Activated CD8-positive, alpha-beta memory T cell treated with anti-CD3 and anti-CD28 coated beads for 24 hours (primary cell): ENCODE data around the gene WHRN.

Experiments
- DNase-seq: peaks from one replicate; pipeline ENCODE4 v3.0.0-alpha.2; 2020

The WHRN gene

DNA sequence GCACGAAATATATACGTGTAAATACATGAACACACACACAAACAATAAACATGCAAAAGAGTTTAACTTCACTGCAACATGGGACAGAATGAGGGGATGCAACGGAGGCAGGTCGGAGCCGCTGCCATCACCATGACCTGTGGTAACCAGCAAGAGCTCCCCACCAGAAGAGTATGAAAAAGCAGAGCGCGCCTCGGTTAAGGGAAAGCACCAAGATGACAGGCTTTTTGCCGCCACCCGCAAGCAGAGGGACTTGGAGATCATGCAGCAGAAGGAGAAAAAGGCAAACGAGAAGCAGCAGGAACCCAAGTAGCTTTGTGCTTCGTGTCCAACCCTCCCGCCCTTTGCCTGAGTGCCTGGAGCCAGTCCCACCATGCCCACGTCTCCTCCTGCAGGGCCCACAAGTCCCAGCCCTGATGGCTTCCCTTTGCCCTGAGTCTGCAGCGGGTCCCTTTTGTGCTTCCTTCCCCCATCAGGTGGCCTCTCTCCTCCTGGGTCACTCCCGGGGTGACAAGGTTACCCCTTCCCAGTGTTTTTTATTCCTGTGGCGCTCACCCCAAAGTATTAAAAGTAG lies 13.8 kb downstream of the WHRN start:
- no peak for DNase-seq

- DNase-seq: no peak
Measured at GRCh38 chr9:114489928-114490327, 15.3 kb downstream of the WHRN start.

- DNase-seq: no peak
Measured at GRCh38 chr9:114488398-114489129, 16.7 kb downstream of the WHRN start.

DNA sequence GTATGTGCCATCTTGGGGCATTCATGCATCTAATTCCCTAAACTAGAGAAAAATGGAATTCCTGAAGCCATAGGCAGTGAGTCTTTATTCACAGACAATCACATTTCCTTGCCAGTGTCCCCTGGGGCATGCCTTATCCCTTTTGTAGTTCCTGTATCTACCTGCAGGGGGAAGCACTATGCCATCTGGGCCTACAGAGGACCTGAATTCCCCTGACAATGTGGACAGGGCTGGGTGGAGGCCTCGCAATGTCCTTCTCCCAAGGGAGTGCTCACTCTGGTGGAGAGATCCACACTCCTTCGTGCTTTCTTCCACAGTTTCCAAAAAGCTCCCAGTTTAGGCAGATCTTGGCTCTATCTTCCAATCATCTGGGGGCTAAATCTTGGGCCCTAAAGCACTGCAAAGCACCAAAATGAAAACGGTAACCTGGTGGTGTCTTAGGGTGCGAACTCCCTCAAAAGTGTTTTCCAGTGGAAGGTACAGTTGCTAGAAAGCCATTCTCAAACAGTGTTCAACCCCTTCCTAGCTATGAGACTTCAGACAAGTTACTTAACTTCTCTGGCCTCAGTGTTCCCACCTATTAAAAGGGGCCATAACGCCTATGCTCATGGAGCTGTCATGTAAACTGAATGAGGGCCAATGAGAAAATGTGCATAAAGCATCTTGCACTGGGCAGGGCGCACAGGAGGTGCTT lies 17.5 kb downstream of the WHRN start:
- DNase-seq: peak; percentile 78

GRCh38 chr9:114486205-114486963 lies 18.9 kb downstream of the WHRN start:
- DNase-seq: no peak

DNA sequence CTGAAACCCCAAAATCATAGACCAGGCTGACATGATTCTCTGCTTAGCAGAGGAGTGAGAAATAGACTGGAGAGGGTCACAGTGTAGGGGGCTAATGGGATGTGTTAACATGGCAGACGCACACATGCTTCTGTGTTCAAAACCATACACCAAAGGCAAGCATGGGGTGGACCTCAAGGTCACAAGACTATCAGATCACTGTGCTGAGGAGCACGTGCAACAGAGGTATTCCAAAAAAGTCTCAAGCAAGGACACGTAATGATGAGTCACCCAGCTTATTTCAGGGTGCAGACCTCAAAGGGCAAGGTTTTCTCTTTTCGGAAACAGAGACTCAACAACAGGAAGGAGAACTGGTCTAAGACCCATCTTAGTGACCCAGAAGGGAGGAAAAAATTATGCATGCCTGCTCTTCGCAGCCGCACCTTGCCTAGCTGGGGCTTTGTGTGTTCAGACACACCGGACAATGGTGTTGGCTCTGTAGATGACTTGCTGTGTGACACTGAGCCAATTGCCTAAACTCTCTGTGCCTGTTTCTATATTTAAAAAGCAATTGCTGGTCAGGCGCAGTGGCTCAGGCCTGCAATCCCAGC lies 20.3 kb downstream of the WHRN start:
- DNase-seq: peak; percentile 77

DNA sequence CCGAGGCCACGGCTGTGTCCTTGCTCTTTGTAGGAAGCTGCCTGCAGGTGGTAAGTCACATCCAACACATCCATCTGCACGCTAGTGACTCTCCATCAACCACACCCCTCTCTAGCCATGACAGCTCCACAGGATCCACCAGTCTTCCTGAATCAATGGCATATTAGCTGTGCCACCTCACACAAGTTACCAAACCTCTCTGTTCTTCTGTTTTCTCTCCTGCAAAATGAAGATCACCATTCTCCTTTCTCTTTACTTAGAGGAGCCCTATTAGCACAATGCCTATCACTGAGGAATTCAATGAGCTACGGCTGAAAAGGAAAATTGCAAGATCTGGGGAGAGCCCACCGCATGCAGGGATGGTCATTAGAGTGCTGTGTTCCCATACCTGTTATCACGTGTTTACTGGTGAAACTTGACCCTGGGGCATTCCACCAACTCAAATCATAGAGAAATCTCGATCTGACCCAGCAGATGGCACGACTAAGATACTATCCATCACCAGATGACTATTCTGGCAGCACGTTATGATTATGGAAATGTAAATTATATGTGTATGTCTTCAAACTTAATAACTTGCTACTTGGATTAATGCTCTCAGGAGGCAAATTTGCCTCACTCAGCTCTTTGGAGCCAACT lies 20.9 kb downstream of the WHRN start:
- no peak for DNase-seq

GRCh38 chr9:114483499-114483898 lies 21.8 kb downstream of the WHRN start:
- DNase-seq: no peak

DNA sequence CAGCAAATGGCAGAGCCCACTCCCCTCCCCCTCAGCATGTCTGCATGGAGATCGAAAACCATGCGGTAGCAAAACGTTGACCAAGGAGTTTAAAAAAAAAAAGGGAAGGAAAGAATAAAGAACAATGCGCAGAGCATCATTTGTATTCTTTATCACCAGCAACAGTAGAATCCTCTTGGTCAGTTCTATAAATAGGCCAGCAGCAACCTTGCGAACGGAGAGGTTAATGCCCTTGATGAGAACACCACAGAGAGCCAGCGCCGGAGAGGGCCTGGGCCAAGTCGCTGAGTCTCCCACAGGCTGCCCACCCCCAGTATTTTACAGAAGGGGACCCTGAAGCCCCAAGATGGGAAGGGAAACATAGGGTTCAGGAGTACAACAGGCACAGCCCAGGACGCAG lies 22.7 kb downstream of the WHRN start:
- DNase-seq: no peak

- DNase-seq: no peak
Measured at GRCh38 chr9:114481789-114482188, 23.5 kb downstream of the WHRN start.

DNA sequence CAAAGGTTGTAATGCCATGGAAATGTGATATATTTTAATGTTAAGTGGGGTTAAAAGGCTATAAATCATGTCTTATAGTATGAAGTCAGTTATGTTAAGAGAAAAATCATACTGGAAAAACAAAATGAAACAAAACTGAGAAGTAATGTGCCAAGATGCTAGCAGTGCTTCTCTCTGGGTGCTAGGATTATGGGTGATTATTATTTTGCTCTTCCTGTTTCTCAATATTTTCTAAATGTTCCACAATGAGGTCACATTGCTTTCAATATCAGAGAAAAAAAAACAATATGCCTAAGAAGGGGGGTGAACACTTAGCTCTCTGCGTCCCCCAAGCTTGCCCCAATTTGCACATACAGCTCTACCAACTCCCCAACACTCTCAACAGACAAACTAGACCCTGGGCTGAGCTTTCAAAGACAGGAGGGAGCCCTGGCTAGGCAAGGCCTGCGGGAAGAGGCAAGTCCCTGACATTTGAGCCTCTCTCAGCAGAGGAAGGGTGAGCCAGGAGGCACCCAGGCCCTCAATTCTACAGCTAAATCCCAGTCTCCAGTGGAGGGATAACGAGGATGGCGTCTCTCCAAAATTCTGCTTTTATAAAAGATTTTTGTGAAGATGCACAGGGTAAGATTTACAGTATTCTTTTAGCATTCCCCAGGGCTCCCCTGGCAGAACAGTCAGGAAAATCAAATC lies 24.4 kb downstream of the WHRN start:
- no peak for DNase-seq

- DNase-seq: no peak
Measured at GRCh38 chr9:114478871-114479270, 26.4 kb downstream of the WHRN start.

DNA sequence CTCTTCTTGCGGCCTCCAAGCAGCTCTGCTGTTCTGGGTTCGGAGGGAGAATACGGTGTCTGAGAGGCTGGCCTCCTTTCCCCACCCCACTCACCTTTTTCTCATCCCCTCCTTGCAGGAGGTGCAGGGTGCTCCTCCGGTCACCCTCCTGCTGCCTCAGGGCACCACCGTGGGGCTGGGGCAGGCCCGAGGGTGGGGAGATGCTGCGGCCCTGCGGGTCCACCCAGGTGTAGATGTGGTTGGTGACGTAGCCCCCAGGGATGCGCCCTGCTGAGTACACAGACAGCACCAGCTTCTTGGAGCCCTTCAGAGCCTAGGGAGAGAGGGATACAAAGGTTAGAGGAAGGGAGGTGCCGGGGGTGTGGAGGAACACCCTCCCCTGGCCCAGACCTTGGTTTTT lies 26.8 kb downstream of the WHRN start:
- DNase-seq: no peak

DNA sequence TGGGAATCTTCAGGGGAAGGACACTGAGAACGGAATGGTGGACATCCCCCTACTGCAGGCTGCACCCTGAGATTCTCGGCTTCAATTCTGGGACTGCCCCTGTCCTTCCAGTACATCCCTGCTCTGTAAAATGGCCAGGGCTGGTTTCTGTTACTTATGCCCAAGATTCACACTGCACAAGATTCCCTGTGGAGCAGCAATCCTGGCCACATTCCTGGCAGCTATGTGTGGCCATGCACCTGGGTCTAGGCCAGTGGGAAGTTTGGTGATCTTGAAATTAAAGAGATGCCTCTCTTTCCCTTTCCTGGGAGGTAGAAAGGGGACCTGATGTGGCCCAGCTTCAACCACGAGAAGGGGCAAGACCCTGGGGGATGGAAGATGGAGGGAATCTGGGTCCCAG lies 27.6 kb downstream of the WHRN start:
- no peak for DNase-seq

GRCh38 chr9:114476891-114477469 lies 28.3 kb downstream of the WHRN start:
- DNase-seq: no peak

DNA sequence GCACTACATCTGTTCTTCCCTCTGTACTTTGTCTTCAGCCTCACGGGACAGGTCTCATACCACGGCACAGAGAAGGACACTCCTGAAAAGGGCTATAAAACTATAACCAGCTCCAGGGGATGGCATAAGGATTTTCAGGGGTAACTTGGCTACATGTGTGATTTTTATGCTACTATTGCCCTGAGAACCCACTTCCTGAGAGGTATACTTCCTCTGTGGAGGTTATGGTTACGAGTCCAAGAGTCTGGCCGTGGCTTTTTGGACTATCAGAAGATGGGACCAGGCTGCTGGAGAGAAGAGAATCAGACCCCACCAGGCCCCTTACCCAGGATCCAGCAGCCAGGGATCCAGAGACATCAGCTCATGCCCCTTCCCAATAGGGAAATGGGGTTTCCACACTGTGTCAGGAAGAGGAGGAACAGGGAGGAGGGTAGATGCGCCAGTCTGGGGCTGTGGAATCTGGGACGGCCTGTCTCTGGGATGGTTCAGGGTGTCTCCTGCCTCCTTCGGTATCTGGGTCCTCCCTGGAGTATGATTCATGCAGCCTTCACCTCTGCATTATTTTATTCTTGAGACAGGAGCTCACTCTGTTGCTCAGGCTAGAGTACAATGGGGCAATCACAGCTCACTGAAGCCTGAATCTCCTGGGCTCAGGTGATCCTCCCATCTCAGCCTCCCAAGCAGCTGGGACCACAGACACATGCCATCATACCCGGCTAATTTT lies 29.7 kb downstream of the WHRN start:
- no peak for DNase-seq

GRCh38 chr9:114474425-114474824 lies 30.8 kb downstream of the WHRN start:
- DNase-seq: no peak

- DNase-seq: no peak
Measured at GRCh38 chr9:114473447-114473801, 31.8 kb downstream of the WHRN start.

DNA sequence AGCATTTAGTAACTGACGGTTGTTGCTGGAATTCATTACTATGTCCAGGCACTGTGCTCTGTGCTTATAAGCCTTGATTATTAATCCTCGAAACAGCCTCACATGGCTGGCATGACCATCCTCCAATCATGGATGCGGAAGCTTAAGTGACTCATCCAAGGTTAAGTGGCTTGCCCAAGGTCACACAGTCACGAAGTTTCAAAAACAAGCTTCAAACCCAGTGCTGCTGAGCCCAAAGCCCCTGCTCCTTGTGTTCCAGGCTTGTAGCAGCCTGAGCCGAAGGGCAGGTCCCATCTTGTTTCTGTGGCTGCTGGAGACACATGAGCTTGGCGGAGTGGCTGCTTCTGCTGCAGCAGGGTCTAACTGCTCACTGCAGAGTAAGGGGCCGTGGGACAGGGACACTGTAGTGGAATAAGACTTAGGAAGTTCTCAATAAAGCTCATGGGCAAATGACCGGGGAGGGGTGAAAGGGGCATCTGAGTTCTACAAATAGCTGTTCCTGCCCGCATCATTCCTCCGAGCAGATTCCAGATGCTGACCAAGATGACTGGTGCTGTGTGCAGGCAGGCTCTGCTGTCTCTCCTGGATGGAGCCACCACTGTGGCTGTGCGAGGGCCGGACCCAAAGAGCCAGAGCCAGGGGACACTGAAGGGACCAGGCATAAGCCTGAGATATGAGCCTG lies 32.4 kb downstream of the WHRN start:
- DNase-seq: no peak

DNA sequence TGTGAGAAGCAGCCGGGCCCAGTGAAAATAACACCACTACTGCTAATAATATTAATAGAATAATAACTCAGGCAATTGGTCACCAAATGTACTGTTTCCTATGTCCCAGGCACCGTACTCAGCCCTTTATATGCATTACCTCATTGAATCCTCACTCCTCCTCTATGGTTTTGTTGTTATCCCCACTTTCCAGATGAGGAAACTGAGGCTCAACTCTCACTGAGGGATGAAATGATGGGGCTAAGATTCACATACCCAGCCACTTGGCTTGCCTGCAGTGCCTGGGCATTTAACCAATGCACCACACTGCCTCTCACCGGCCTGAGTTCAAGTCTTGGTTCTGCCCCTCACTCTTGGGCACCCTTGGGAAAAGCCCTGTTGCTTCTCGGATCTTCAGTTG lies 34.1 kb downstream of the WHRN start:
- no peak for DNase-seq
